Measurements from ENCODE around the gene TSPOAP1. TPM values are rescaled to one million over a fixed set of nuclear protein-coding genes. Genes with fewer than 3 reads are reported as not detected.

The TSPOAP1 gene
- total RNA-seq, 1 experiment from 2014 or later, result 6.0 TPM

- Histone ChIP-seq H3K36me3 (ENCODE audit: control insufficient read depth, insufficient read depth, low read length) (no peaks in the 10 kb centered on the region), H3K9me3 (no peaks in the 10 kb centered on the region), H3K27me3 (replicated peaks; ENCODE audit: control insufficient read depth, insufficient read depth, low read length) (no peaks in the 10 kb centered on the region), H3K4me3 (ENCODE audit: low read depth, low read length) (no peak overlapping the region), H3K4me1 (0 out of 2 replicates have a peak, but pooled peaks cover 5% of the 10 kb centered on the region)
- intact Hi-C loops (cut with micrococcal nuclease; ENCODE audit: unreplicated experiment), result no loop called here
- H3K4me3 Mint-ChIP-seq (ENCODE audit: unreplicated experiment), result no peak overlapping the region
- no peaks in the 10 kb centered on the region for H3K27me3 Mint-ChIP-seq (ENCODE audit: insufficient read depth, unreplicated experiment)
- no peak for TF ChIP-seq CTCF (IDR thresholded peaks at IDR 0.05; ENCODE audit: insufficient read depth in 1 of 2, low read depth in 1 of 2, low read length in 1 of 2, severe bottlenecking in 1 of 2, unreplicated experiment in 1 of 2)
- no peak for DNase-seq
- BruUV-seq (replicated peaks), result no TSS peak
- H3K9me3 Mint-ChIP-seq (ENCODE audit: unreplicated experiment), result no peaks in the 10 kb centered on the region
- ChIA-PET POLR2A (no interaction called here), CTCF (no interaction called here)
- H3K4me1 Mint-ChIP-seq (ENCODE audit: low read depth, unreplicated experiment), result peaks cover 12% of the 10 kb centered on the region
- no peak overlapping the region for H3K27ac Mint-ChIP-seq (ENCODE audit: unreplicated experiment)
- H3K36me3 Mint-ChIP-seq (ENCODE audit: insufficient read depth, unreplicated experiment), result no peaks in the 10 kb centered on the region
Observed at GRCh38 chr17:58285422-58285810, 43.2 kb downstream of the TSPOAP1 start.

DNA sequence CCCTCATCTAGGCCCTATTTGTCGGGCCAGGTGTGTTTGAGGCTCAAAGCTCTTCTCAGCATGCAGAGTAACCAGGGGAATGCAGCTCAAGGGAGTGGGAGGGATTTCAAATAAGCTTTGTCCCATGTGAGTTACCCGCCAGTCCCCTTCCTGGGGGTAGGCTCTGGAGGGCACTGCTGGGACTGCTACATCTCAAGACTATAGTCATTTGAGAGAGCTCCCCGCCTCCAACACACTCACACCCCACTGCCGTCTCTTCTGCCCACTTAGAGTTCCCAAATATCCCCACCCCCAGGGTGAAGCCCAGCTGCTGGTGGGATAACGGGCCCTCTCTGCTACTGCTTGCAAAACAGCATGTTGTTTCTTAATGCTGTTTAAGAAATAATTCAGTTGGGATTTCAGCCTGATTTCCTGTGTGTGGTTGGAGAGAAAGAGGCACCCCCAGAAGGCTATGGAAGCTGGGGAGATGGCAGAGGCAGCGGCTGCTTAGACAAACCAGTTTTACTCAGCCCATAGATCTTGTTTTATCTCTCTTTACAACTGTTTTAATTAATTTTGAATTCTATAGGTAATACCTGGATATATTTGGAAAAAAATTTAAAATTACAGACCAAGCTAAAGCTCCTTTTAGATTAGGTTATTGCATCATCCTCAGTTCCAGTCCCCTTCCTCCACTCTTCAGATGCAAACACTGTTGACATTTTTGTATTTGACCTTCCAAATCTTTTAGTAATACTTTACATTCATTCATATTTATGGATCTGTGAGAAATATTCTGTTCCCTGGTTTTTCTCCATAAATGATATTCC is 43.8 kb downstream of the TSPOAP1 start:
- TF ChIP-seq CTCF (IDR thresholded peaks at IDR 0.05; ENCODE audit: insufficient read depth in 1 of 2, low read depth in 1 of 2, low read length in 1 of 2, severe bottlenecking in 1 of 2, unreplicated experiment in 1 of 2), result no peak
- Histone ChIP-seq H3K27me3 (replicated peaks; ENCODE audit: control insufficient read depth, insufficient read depth, low read length) (no peaks in the 10 kb centered on the region), H3K36me3 (ENCODE audit: control insufficient read depth, insufficient read depth, low read length) (no peaks in the 10 kb centered on the region), H3K9me3 (no peaks in the 10 kb centered on the region), H3K4me3 (ENCODE audit: low read depth, low read length) (no peak overlapping the region), H3K4me1 (0 out of 2 replicates have a peak, but pooled peaks cover 2% of the 10 kb centered on the region)
- ChIA-PET POLR2A (no interaction called here), CTCF (no interaction called here)
- no TSS peak for BruUV-seq (replicated peaks)
- H3K27me3 Mint-ChIP-seq (ENCODE audit: insufficient read depth, unreplicated experiment), result no peaks in the 10 kb centered on the region
- intact Hi-C loops (cut with micrococcal nuclease; ENCODE audit: unreplicated experiment), result no loop called here
- no peak for DNase-seq
- no peaks in the 10 kb centered on the region for H3K9me3 Mint-ChIP-seq (ENCODE audit: unreplicated experiment)
- peaks cover 7% of the 10 kb centered on the region for H3K4me1 Mint-ChIP-seq (ENCODE audit: low read depth, unreplicated experiment)
- no peak overlapping the region for H3K4me3 Mint-ChIP-seq (ENCODE audit: unreplicated experiment)
- H3K36me3 Mint-ChIP-seq (ENCODE audit: insufficient read depth, unreplicated experiment), result no peaks in the 10 kb centered on the region
- H3K27ac Mint-ChIP-seq (ENCODE audit: unreplicated experiment), result no peak overlapping the region

DNA sequence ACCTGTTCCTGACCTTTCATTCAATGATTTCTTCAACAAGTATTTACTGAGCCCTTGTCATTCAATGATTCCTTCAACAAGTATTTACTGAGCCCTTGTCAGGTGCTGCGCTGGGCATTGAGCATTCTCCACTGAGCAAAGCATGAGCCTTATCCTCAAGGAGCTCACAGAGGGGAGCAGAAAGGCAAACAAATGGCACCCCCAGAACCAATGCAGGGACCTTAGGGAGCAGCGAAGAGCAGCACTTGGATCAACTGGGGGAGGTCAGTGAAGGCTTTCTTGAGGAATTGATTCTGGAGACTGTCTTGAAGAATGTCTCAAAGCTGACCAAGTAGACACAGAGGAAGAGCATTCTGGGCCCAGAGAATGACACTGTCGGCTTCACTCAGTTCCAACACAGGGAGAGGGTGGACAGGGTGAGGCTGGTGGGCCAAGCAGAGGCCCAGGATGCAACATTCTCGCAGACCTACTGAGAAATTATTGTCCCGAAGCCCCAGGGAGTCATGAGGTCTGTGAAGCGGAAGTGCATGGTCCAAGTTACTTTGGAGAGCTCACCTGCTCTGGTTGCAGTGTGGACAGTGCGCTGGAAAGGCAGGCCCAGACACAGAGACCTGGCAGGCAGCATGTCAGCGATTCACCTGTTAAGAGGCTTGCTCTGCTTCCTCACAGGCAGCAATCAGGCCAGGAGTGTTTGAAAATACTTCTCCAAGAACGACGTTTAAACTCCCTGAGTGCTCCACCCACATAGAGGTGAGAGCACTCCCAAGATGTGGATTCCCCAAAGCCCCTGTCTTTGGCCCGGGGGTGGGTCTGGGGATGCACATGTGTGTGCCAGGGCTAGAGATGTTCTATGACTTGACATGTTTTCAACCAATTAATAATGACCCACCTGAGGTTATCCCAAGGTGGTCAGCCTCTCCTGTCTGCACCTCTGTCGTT is 44.7 kb downstream of the TSPOAP1 start:
- H3K4me3 ChIP-seq (ENCODE audit: low read depth, low read length), result no peak overlapping the region
- BruUV-seq (replicated peaks), result no TSS peak
- no peak overlapping the region for H3K27ac Mint-ChIP-seq (ENCODE audit: unreplicated experiment)
- H3K27me3 Mint-ChIP-seq (ENCODE audit: insufficient read depth, unreplicated experiment), result no peaks in the 10 kb centered on the region
- no peak overlapping the region for H3K4me3 Mint-ChIP-seq (ENCODE audit: unreplicated experiment)
- peaks cover 6% of the 10 kb centered on the region for H3K4me1 Mint-ChIP-seq (ENCODE audit: low read depth, unreplicated experiment)
- H3K9me3 ChIP-seq, result no peaks in the 10 kb centered on the region
- no peaks in the 10 kb centered on the region for H3K36me3 Mint-ChIP-seq (ENCODE audit: insufficient read depth, unreplicated experiment)
- ChIA-PET POLR2A (no interaction called here), CTCF (no interaction called here)
- no peaks in the 10 kb centered on the region for H3K9me3 Mint-ChIP-seq (ENCODE audit: unreplicated experiment)
- no peak for DNase-seq
- H3K27me3 ChIP-seq (replicated peaks; ENCODE audit: control insufficient read depth, insufficient read depth, low read length), result no peaks in the 10 kb centered on the region
- intact Hi-C loops (cut with micrococcal nuclease; ENCODE audit: unreplicated experiment), result no loop called here
- H3K4me1 ChIP-seq, result no peaks in the 10 kb centered on the region
- no peak for TF ChIP-seq CTCF (IDR thresholded peaks at IDR 0.05; ENCODE audit: insufficient read depth in 1 of 2, low read depth in 1 of 2, low read length in 1 of 2, severe bottlenecking in 1 of 2, unreplicated experiment in 1 of 2)
- no peaks in the 10 kb centered on the region for H3K36me3 ChIP-seq (ENCODE audit: control insufficient read depth, insufficient read depth, low read length)
